Body of pancreas (tissue), 4 donors: ENCODE measurements around the gene HNRNPD. TPM values are rescaled to one million over a fixed set of nuclear protein-coding genes. Genes with fewer than 3 reads are reported as not detected.

Experiments used
- ATAC-seq: fragments of 150-250 bp; one replicate; pipeline ENCODE4 v1.9.1; 2016
- DNase-seq, 4 donors: peaks; one replicate each; pipeline ENCODE4 v3.0.0-alpha.2; 2019
- H3K27ac ChIP-seq, 4 donors: fragments of 200-600 bp; sonication (generic); 1 replicate in 3 of 4; 2 replicates in 1 of 4; pipeline versions ENCODE4 v1.5.1 to v1.6.1; 2016 to 2019; ENCODE audit warnings: mild to moderate bottlenecking in 1 of 4, mixed read lengths in 1 of 4, moderate library complexity in 1 of 4
- H3K27me3 ChIP-seq, 2 donors: fragments of 200-600 bp; sonication (generic); one replicate each; pipeline ENCODE4 v1.6.0; 2016; ENCODE audit warnings: mild to moderate bottlenecking in 1 of 2
- H3K36me3 ChIP-seq, 2 donors: fragments of 200-600 bp; sonication (generic); replicated peaks in 1 of 2; 2 replicates each; pipeline ENCODE4 v1.5.1; 2016; ENCODE audit warnings: low read depth in 2 of 2; ENCODE audit not compliant: insufficient read depth in 1 of 2
- H3K4me1 ChIP-seq: fragments of 200-600 bp; sonication (generic); one replicate; pipeline ENCODE4 v1.6.0; 2016
- H3K4me3 ChIP-seq, 2 donors: fragments of 200-600 bp; sonication (generic); 1 replicate in 1 of 2; 2 replicates in 1 of 2; pipeline ENCODE4 v1.5.1; 2016 to 2019
- H3K9me3 ChIP-seq, 3 donors: fragments of 200-600 bp; sonication (generic); 1 replicate in 2 of 3; 2 replicates in 1 of 3; pipeline ENCODE4 v1.5.1; 2016
- CTCF ChIP-seq, 7 experiments: fragments of 450-650 bp in 4 of 7; fragments of 200-600 bp in 3 of 7; sonication (generic) in 3 of 7; IDR thresholded peaks; one replicate each; pipeline ENCODE4 v1.5.1; 2016 to 2019; ENCODE audit warnings: antibody characterized with exemption in 7 of 7
- POLR2A ChIP-seq, 3 donors: fragments of 450-650 bp; IDR thresholded peaks; one replicate each; pipeline ENCODE4 v1.6.1; 2016; ENCODE audit warnings: antibody characterized with exemption in 3 of 3, mild to moderate bottlenecking in 2 of 3
- WGBS, 2 donors: methylation state at CpG; one replicate each; pipeline ENCODE4 v1.1.5; 2017; 5-methylcytosine and 5-hydroxymethylcytosine counted together
- intact Hi-C: fragments of 100-400 bp; cut with DNase I; formaldehyde crosslinking; loops from one replicate; pipeline ENCODE4 v1.15.1; 2023
- total RNA-seq, 2 donors: library from RNA; depleted of rRNA; stranded (reverse); fragments of >200 nt; gene quantifications; one replicate each; pipeline ENCODE4 v1.1.0, GENCODE V29; 2016

HNRNPD gene
- total RNA-seq, 2 donors from 2014 or later: 97.0 to 104 TPM

- TF ChIP-seq POLR2A (IDR thresholded peaks at IDR 0.05) (no peak), CTCF (IDR thresholded peaks at IDR 0.05) (no peak)
- 67 to 78% methylated on average over 2 of the region's 2 CpGs for WGBS, 2 donors
These were observed 9.0 kb upstream of the HNRNPD start for GRCh38 chr4:82382751-82383150.

GRCh38 chr4:82381661-82382296 lies 8.0 kb upstream of the HNRNPD start:
- TF ChIP-seq CTCF (IDR thresholded peaks at IDR 0.05) (no peak), POLR2A (IDR thresholded peaks at IDR 0.05) (no peak)
- ATAC-seq (no peak), DNase-seq (no peak)
- Histone ChIP-seq H3K4me1 (no peaks in the 10 kb centered on the region), H3K9me3 (no peaks in the 10 kb centered on the region), H3K4me3 (no peak overlapping the region), H3K27ac (no peak overlapping the region), H3K27me3 (no peaks in the 10 kb centered on the region), H3K36me3 (no peaks in the 10 kb centered on the region)
- 65 to 74% methylated on average over 2 of the region's 2 CpGs for WGBS, 2 donors
- intact Hi-C loops: loop anchor here (5.0 kb wide), 1 partner anchor 46 kb away; no protein-coding TSS in a partner anchor

More at GRCh38 chr4:82382751-82383150, 9.0 kb upstream of the HNRNPD start:
- H3K36me3 ChIP-seq: no peaks in the 10 kb centered on the region
- H3K9me3 ChIP-seq: no peaks in the 10 kb centered on the region
- H3K4me3 ChIP-seq: no peak overlapping the region
- ATAC-seq: no peak
- intact Hi-C loops: loop anchor here (5.0 kb wide), 1 partner anchor 45 kb away; no protein-coding TSS in a partner anchor
- no peak overlapping the region for H3K27ac ChIP-seq
- H3K4me1 ChIP-seq: no peaks in the 10 kb centered on the region
- H3K27me3 ChIP-seq: no peaks in the 10 kb centered on the region
- DNase-seq: no peak

GRCh38 chr4:82381235-82381634 lies 7.4 kb upstream of the HNRNPD start:
- ATAC-seq: no peak
- no peaks in the 10 kb centered on the region for H3K27me3 ChIP-seq
- 88 to 95% methylated on average over 2 to 3 of the region's 3 CpGs for WGBS, 2 donors
- peaks cover 2% of the 10 kb centered on the region for H3K4me1 ChIP-seq
- TF ChIP-seq CTCF (IDR thresholded peaks at IDR 0.05) (no peak), POLR2A (IDR thresholded peaks at IDR 0.05) (no peak)
- no peak for DNase-seq
- no peaks in the 10 kb centered on the region for H3K36me3 ChIP-seq
- H3K27ac ChIP-seq: no peak overlapping the region
- intact Hi-C loops: loop anchor here (5.0 kb wide), 1 partner anchor 46 kb away; no protein-coding TSS in a partner anchor
- no peaks in the 10 kb centered on the region for H3K9me3 ChIP-seq
- no peak overlapping the region for H3K4me3 ChIP-seq

- Histone ChIP-seq H3K27me3 (no peaks in the 10 kb centered on the region), H3K4me1 (peaks cover 6% of the 10 kb centered on the region), H3K9me3 (no peaks in the 10 kb centered on the region), H3K4me3 (no peak overlapping the region), H3K27ac (no peak overlapping the region), H3K36me3 (no peaks in the 10 kb centered on the region)
- WGBS, 2 donors: 88 to 93% methylated on average over 4 of the region's 4 CpGs
- DNase-seq (no peak), ATAC-seq (no peak)
- intact Hi-C loops: loop anchor here (5.0 kb wide), 1 partner anchor 46 kb away; no protein-coding TSS in a partner anchor
- TF ChIP-seq CTCF (IDR thresholded peaks at IDR 0.05) (no peak), POLR2A (IDR thresholded peaks at IDR 0.05) (no peak)
These were observed 7.0 kb upstream of the HNRNPD start for GRCh38 chr4:82380831-82381230.

- no peak for ATAC-seq
- WGBS, 2 donors: 76 to 89% methylated on average over 6 to 9 of the region's 9 CpGs
- H3K9me3 ChIP-seq: no peaks in the 10 kb centered on the region
These were observed 6.6 kb upstream of the HNRNPD start for GRCh38 chr4:82380344-82380743.

More at GRCh38 chr4:82380344-82380743, 6.6 kb upstream of the HNRNPD start:
- Histone ChIP-seq H3K4me1 (peaks cover 10% of the 10 kb centered on the region), H3K36me3 (no peaks in the 10 kb centered on the region), H3K4me3 (no peak overlapping the region), H3K27me3 (no peaks in the 10 kb centered on the region), H3K27ac (no peak overlapping the region)
- TF ChIP-seq POLR2A (IDR thresholded peaks at IDR 0.05) (no peak), CTCF (IDR thresholded peaks at IDR 0.05) (no peak)
- intact Hi-C loops: loop anchor here (5.0 kb wide), 1 partner anchor 47 kb away; no protein-coding TSS in a partner anchor
- DNase-seq: no peak
